Chondrocyte (in vitro differentiated cells): Measurements from ENCODE around the gene DLX6. TPM values are rescaled to one million over a fixed set of nuclear protein-coding genes. Genes with fewer than 3 reads are reported as not detected.
"Not testable (repeated sequence)": the region's sequence is repeated elsewhere in the genome, so short reads cannot be mapped to it uniquely, and the experiment has no call there.

Source experiments
- DNase-seq: peaks from one replicate; pipeline ENCODE4 v3.0.0; 2021; ENCODE audit warnings: mixed read lengths, low spot score
- H3K27ac Mint-ChIP-seq: one replicate; pipeline ENCODE4 v1.8.0; 2021; ENCODE audit warnings: mild to moderate bottlenecking, moderate library complexity, mixed read lengths; ENCODE audit not compliant: unreplicated experiment
- H3K27me3 Mint-ChIP-seq: 2 replicates; pipeline ENCODE4 v1.8.0; 2021; ENCODE audit warnings: low read depth, mixed read lengths
- H3K36me3 Mint-ChIP-seq: 2 replicates; pipeline ENCODE4 v1.8.0; 2021; ENCODE audit warnings: low read depth, mixed read lengths
- H3K4me1 Mint-ChIP-seq: 2 replicates; pipeline ENCODE4 v1.8.0; 2021; ENCODE audit warnings: low read depth, mild to moderate bottlenecking, mixed read lengths
- H3K4me3 Mint-ChIP-seq: one replicate; pipeline ENCODE4 v1.8.0; 2021; ENCODE audit warnings: mild to moderate bottlenecking, moderate library complexity, mixed read lengths; ENCODE audit not compliant: unreplicated experiment
- H3K9me3 Mint-ChIP-seq: 2 replicates; pipeline ENCODE4 v1.8.0; 2021; ENCODE audit warnings: low read depth, mixed read lengths
- CTCF ChIP-seq: fragments of 200-600 bp; sonication (generic); IDR thresholded peaks from 2 replicates; pipeline ENCODE4 v1.5.0; 2021; ENCODE audit warnings: antibody characterized with exemption, mild to moderate bottlenecking, moderate library complexity
- total RNA-seq: library from RNA; stranded (reverse); gene quantifications from 3 replicates; pipeline ENCODE4 v1.2.1, GENCODE V29; 2021

Gene DLX6
- total RNA-seq, 1 donor from 2014 or later, result not detected

- no peak for DNase-seq
- H3K9me3 Mint-ChIP-seq, result no peaks in the 10 kb centered on the region
- H3K4me3 Mint-ChIP-seq, result peak overlapping the region; percentile 73
- peaks cover 56% of the 10 kb centered on the region for H3K4me1 Mint-ChIP-seq
- H3K27me3 Mint-ChIP-seq, result peaks cover 62% of the 10 kb centered on the region
- no peak overlapping the region for H3K27ac Mint-ChIP-seq
- TF ChIP-seq CTCF, result no peak
- peaks cover 2% of the 10 kb centered on the region for H3K36me3 Mint-ChIP-seq
These were observed 21.5 kb downstream of the DLX6 start for GRCh38 chr7:97026715-97027426.

DNA sequence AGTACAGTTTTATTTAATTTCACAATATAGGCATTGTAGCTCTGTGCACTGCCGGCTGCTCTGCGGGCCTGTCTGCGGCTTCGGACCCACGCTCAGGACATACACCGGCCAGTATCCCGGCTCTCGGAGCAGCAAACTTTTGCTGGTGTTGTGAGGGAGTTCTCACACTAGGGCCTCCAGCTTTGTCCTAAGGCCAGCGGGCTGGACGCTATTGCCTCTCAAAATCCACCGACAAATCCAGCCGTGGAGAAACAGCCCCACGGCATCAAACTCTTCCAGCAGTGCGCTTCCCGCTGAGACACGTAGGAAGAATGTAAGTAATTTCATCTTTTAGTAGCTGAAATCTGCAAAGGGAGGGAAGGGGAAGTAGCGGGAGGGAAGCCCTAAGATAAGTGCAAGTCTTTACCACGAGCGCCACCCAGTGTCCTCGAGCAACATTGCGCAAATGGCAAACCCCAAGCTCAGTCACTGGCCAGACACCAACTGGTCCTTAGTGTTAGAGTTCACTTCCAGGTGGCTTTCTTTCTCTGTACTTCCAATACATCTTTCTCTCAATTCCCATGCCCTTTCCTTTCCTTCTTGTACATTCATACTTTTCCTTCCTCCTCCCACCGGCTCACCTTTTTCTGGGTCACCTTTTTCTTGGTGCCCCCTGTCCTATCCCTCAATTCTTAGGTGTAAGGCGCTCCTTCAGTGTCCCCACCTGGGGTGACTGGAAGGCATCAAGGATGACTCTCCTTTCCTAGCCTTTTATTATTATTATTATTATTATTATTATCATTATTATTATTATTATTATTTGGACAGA, 22.3 kb downstream of the DLX6 start:
- Mint-ChIP-seq H3K4me1 (peaks cover 48% of the 10 kb centered on the region), H3K9me3 (no peaks in the 10 kb centered on the region), H3K27me3 (peaks cover 60% of the 10 kb centered on the region), H3K27ac (no peak overlapping the region), H3K4me3 (peak overlapping the region; percentile 73), H3K36me3 (no peaks in the 10 kb centered on the region)
- no peak for DNase-seq
- TF ChIP-seq CTCF, result peak; percentile 98

- not testable (repeated sequence) for H3K27ac Mint-ChIP-seq, DNase-seq, H3K4me3 Mint-ChIP-seq, H3K9me3 Mint-ChIP-seq, H3K36me3 Mint-ChIP-seq, H3K4me1 Mint-ChIP-seq
- peaks cover 16% of the 10 kb centered on the region for H3K27me3 Mint-ChIP-seq
These were observed 29.0 kb downstream of the DLX6 start for GRCh38 chr7:97034213-97034852.

DNA sequence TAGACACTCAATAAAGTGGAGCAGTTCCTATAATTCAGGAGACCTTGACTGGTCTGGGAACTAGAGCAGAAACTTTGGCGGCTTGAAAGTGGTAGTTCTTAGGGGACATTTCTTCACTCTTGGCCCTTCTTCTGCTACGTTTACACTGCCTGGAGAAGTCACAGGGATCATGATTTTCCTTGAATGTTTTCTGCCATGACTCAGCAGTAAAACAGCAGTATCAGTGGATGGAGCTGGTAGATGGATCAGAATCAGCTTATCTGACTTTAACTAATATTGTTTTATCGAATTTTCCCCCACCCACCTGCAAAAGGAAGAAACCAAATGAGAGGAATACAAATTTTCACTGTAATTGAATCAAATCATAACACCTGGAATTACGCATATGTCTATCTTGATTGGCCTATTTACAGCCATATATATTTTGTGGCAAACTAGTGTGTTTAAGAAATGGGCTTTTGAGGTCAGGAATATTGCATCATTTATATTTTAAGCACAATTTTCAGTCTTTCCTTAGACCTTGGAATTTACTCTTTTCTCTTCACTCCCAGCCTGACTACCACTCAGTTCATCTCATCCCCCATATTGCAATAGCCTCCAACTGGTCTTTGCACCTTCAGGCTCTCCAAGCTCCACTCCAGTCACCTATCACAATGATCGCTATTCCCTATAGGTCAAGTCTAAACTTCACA, 34.2 kb downstream of the DLX6 start:
- Mint-ChIP-seq H3K4me3 (no peak overlapping the region), H3K27me3 (peaks cover 32% of the 10 kb centered on the region)

DNA sequence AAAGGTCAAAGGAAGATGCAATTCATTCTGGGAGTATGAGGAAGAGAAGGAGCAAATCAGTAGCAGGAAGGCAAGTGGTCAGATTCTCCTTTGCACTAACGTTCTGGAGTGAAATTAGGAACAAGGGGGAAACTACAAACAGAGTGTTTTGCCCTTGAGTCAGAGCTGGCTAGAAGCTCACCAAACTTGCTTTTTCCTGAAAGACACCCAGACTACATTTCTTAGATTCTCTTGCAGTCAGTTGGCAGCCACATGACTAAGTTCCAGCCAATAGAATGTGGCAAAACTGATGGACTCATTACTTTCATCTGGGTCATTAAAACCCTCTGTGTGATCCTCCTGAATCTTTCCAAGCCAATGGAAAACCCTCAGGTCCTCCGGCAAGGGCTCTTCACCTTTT, 37.9 kb downstream of the DLX6 start:
- H3K9me3 Mint-ChIP-seq, result peaks cover 3% of the 10 kb centered on the region
- no peak for TF ChIP-seq CTCF
- peaks cover 46% of the 10 kb centered on the region for H3K27me3 Mint-ChIP-seq
- H3K27ac Mint-ChIP-seq, result no peak overlapping the region
- no peaks in the 10 kb centered on the region for H3K36me3 Mint-ChIP-seq
- H3K4me1 Mint-ChIP-seq, result no peaks in the 10 kb centered on the region
- no peak for DNase-seq
- H3K4me3 Mint-ChIP-seq, result no peak overlapping the region

More for the DNA sequence above, 34.2 kb downstream of the DLX6 start:
- DNase-seq, result no peak
- H3K27ac Mint-ChIP-seq, result no peak overlapping the region
- no peaks in the 10 kb centered on the region for H3K9me3 Mint-ChIP-seq
- no peak for TF ChIP-seq CTCF
- H3K36me3 Mint-ChIP-seq, result no peaks in the 10 kb centered on the region
- H3K4me1 Mint-ChIP-seq, result no peaks in the 10 kb centered on the region

Other genes starting within 250 kb of the DLX6 start
- 0.27 to 7.5 TPM (median 0.77 TPM) in 3 replicates for gene DLX5, start 19.3 kb downstream of the DLX6 start, total RNA-seq
- gene SDHAF3, start 112.1 kb downstream of the DLX6 start, total RNA-seq, result 6.0 to 14.9 TPM (median 8.0 TPM) in 3 replicates